Fibroblast of lung (primary cell): ENCODE measurements around the gene SPTBN1. TPM values are rescaled to one million over a fixed set of nuclear protein-coding genes. Genes with fewer than 3 reads are reported as not detected.
A peak's percentile ranks its signal among the peaks of the same experiment; 100 is the strongest.

Source experiments
- DNase-seq, 2 donors: peaks; one replicate each; pipeline versions ENCODE4 v3.0.0 to v3.0.0-alpha.2; 2010; ENCODE audit warnings: low read depth in 2 of 2
- H2AFZ ChIP-seq: 2 replicates; pipeline ENCODE4 v1.5.1; 2012; ENCODE audit warnings: low read length, control low read depth, inconsistent platforms
- H3K27ac ChIP-seq: 2 replicates; pipeline ENCODE4 v1.5.1; 2011; ENCODE audit warnings: low read length, control low read depth; ENCODE audit not compliant: insufficient read depth
- H3K27me3 ChIP-seq: 2 replicates; pipeline ENCODE4 v1.5.1; 2011; ENCODE audit warnings: mild to moderate bottlenecking, low read length; ENCODE audit not compliant: control insufficient read depth, insufficient read depth
- H3K36me3 ChIP-seq: 2 replicates; pipeline ENCODE4 v1.5.1; 2011; ENCODE audit warnings: low read length; ENCODE audit not compliant: control insufficient read depth, insufficient read depth
- H3K4me1 ChIP-seq: 2 replicates; pipeline ENCODE4 v1.5.1; 2011; ENCODE audit warnings: low read length; ENCODE audit not compliant: control insufficient read depth, insufficient read depth; ENCODE audit errors: extremely low read depth
- H3K4me2 ChIP-seq: 2 replicates; pipeline ENCODE4 v1.5.1; 2011; ENCODE audit warnings: low read length, control low read depth; ENCODE audit not compliant: insufficient read depth; ENCODE audit errors: extremely low read depth
- H3K4me3 ChIP-seq, 4 experiments: fragments of 200-600 bp in 1 of 4; sonication (generic) in 1 of 4; replicated peaks in 1 of 4; 2 replicates each; pipeline ENCODE4 v1.5.1; 2011 to 2016; ENCODE audit warnings: low read length in 4 of 4, low read depth in 3 of 4, mild to moderate bottlenecking in 3 of 4, control low read depth in 2 of 4, inconsistent platforms in 1 of 4, mixed read lengths in 1 of 4; ENCODE audit not compliant: insufficient read depth in 1 of 4; ENCODE audit errors: control extremely low read depth in 1 of 4
- H3K79me2 ChIP-seq: 2 replicates; pipeline ENCODE4 v1.5.1; 2012; ENCODE audit warnings: mild to moderate bottlenecking, low read length, inconsistent platforms; ENCODE audit not compliant: control insufficient read depth, insufficient read depth
- H3K9ac ChIP-seq: 2 replicates; pipeline ENCODE4 v1.5.1; 2011; ENCODE audit warnings: mild to moderate bottlenecking, low read length, control low read depth; ENCODE audit not compliant: insufficient read depth
- H3K9me3 ChIP-seq: 2 replicates; pipeline ENCODE4 v1.5.1; 2012; ENCODE audit warnings: low read depth, low read length; ENCODE audit not compliant: control insufficient read depth, insufficient read depth
- H4K20me1 ChIP-seq: 2 replicates; pipeline ENCODE4 v1.5.1; 2011; ENCODE audit warnings: low read length; ENCODE audit not compliant: control insufficient read depth, insufficient read depth; ENCODE audit errors: extremely low read depth
- EZH2 ChIP-seq: IDR thresholded peaks from 2 replicates; pipeline ENCODE4 v1.5.1; 2012; ENCODE audit warnings: low read length, control low read depth, mild to moderate bottlenecking; ENCODE audit errors: missing control alignments
- polyA plus RNA-seq, 2 donors: library from polyadenylated mRNA; depleted of rRNA in 1 of 2; stranded (reverse) in 1 of 2; unstranded in 1 of 2; fragments of >200 nt; gene quantifications; 2 replicates each; pipeline ENCODE4 v1.2.1, GENCODE V29; 2011 to 2012; ENCODE audit warnings: missing spikeins in 1 of 2
- total RNA-seq: library from RNA; depleted of rRNA; stranded (reverse); fragments of >200 nt; gene quantifications from 2 replicates; pipeline ENCODE4 v1.2.1, GENCODE V29; 2014
- TF ChIP-seq, protein P1 (sequence below), 2 donors: IDR thresholded peaks in 1 of 2; conservative IDR thresholded peaks in 1 of 2; 1 replicate in 1 of 2; 2 replicates in 1 of 2; pipeline ENCODE4 v1.5.1; 2011 to 2012; ENCODE audit warnings: low read length in 2 of 2, control low read depth in 1 of 2, inconsistent platforms in 1 of 2, low read depth in 1 of 2, mild to moderate bottlenecking in 1 of 2

SPTBN1 gene
- total and polyA plus RNA-seq, 2 donors (not counting 1 experiment from before 2014, with no cell fraction given), result 123 to 325 TPM

DNA sequence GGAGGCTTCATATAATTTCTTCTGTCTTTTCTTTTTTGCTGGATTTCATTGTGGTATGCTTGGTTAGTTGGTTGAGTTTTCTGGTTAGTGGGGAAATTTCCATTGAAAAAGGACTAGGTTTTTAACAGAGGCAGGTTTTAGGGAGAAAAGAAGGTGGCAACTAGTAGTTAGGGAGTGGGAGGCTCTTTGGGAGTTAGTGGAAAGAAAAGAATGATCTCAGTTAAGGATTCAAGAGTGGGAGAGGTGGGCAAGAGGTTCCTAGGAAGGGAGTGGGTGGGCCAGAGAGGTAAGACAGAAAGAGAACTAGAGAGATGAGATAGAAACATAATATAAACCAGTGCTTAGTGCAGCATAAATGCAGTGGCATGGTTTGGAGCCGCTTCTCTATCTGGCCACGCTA lies 96.9 kb downstream of the SPTBN1 start:
- peaks cover 4% of the 10 kb centered on the region for H4K20me1 ChIP-seq
- H3K79me2 ChIP-seq, result peaks cover 35% of the 10 kb centered on the region
- TF ChIP-seq, protein P1, sequence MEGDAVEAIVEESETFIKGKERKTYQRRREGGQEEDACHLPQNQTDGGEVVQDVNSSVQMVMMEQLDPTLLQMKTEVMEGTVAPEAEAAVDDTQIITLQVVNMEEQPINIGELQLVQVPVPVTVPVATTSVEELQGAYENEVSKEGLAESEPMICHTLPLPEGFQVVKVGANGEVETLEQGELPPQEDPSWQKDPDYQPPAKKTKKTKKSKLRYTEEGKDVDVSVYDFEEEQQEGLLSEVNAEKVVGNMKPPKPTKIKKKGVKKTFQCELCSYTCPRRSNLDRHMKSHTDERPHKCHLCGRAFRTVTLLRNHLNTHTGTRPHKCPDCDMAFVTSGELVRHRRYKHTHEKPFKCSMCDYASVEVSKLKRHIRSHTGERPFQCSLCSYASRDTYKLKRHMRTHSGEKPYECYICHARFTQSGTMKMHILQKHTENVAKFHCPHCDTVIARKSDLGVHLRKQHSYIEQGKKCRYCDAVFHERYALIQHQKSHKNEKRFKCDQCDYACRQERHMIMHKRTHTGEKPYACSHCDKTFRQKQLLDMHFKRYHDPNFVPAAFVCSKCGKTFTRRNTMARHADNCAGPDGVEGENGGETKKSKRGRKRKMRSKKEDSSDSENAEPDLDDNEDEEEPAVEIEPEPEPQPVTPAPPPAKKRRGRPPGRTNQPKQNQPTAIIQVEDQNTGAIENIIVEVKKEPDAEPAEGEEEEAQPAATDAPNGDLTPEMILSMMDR (conservative IDR thresholded peaks at IDR 0.05 in 1 of 2, IDR thresholded peaks at IDR 0.05 in 1 of 2; ENCODE audit: low read depth in 1 of 2, low read length in 2 of 2), result no peak
- TF ChIP-seq EZH2, result no peak

DNA sequence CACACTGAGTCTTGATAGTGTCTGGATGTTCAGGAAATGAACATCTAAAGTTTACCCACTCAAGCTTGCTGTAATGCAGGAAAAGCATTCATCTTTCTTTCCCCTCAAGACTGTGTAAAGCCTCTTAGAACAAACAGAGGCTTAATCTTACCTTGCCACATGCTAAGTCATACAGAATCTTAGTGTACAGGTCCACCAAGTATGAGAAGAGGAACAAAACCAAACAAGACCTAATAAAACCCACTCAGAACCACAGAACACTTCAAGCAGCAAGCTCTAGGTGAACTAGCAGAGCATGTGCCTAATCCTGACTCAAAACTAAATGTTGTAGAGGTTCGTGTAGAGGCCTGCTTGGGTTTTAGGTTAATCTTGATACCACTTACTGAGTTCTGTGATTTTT lies 97.6 kb downstream of the SPTBN1 start:
- peaks cover 26% of the 10 kb centered on the region for H3K4me1 ChIP-seq
- no peak for DNase-seq
- H3K27ac ChIP-seq, result no peak overlapping the region
- no peak overlapping the region for H3K4me2 ChIP-seq
- no peak overlapping the region for H2AFZ ChIP-seq
- no peak overlapping the region for H3K9ac ChIP-seq
- no peak overlapping the region for H3K4me3 ChIP-seq
- H3K9me3 ChIP-seq, result no peaks in the 10 kb centered on the region
- TF ChIP-seq, protein P1 (conservative IDR thresholded peaks at IDR 0.05 in 1 of 2, IDR thresholded peaks at IDR 0.05 in 1 of 2; ENCODE audit: low read depth in 1 of 2, low read length in 2 of 2), result no peak
- no peak for TF ChIP-seq EZH2
- H3K79me2 ChIP-seq, result peaks cover 34% of the 10 kb centered on the region
- peaks cover 4% of the 10 kb centered on the region for H4K20me1 ChIP-seq
- peaks cover 2% of the 10 kb centered on the region for H3K36me3 ChIP-seq
- no peaks in the 10 kb centered on the region for H3K27me3 ChIP-seq

More for the DNA sequence above, 96.9 kb downstream of the SPTBN1 start:
- H3K4me1 ChIP-seq, result peaks cover 26% of the 10 kb centered on the region
- no peaks in the 10 kb centered on the region for H3K9me3 ChIP-seq
- no peaks in the 10 kb centered on the region for H3K27me3 ChIP-seq
- no peak overlapping the region for H3K4me2 ChIP-seq
- DNase-seq, result no peak
- no peak overlapping the region for H2AFZ ChIP-seq
- no peak overlapping the region for H3K4me3 ChIP-seq
- H3K9ac ChIP-seq, result no peak overlapping the region
- peaks cover 2% of the 10 kb centered on the region for H3K36me3 ChIP-seq
- no peak overlapping the region for H3K27ac ChIP-seq

DNA sequence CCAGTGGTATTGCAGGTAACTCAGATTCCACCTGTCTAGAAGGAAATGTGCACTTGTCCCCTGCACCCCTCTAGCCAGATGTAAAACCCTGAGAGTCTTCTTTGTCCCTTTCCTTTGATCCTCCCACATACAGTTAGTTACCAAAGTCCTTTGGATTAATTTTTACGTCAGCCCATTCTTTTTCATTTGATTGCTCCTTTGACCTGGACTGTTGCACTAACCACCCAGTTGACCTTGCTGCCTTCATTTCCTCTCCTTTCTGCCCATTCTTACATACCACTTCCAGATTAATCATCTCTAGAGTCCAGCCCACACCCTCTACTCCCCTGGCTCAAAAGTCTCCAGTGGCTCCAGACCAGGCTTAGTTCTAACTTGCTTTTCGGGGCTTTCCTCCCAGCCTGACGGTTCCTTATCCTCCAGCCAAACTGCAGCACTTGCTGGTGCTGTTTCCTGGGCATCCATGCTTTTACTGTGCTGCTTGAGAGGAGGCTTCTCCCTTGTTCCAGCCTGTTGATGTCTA lies 99.3 kb downstream of the SPTBN1 start:
- Histone ChIP-seq H3K9me3 (no peaks in the 10 kb centered on the region), H3K27ac (no peak overlapping the region), H3K4me1 (peaks cover 31% of the 10 kb centered on the region), H3K36me3 (peaks cover 2% of the 10 kb centered on the region), H3K9ac (no peak overlapping the region), H4K20me1 (peaks cover 4% of the 10 kb centered on the region), H3K4me3 (no peak overlapping the region), H3K79me2 (peaks cover 27% of the 10 kb centered on the region), H3K4me2 (no peak overlapping the region), H3K27me3 (no peaks in the 10 kb centered on the region), H2AFZ (no peak overlapping the region)
- DNase-seq, result peak in 1 of 2 donors; percentile 52
- TF ChIP-seq EZH2, result no peak
- TF ChIP-seq, protein P1 (conservative IDR thresholded peaks at IDR 0.05 in 1 of 2, IDR thresholded peaks at IDR 0.05 in 1 of 2; ENCODE audit: low read depth in 1 of 2, low read length in 2 of 2), result no peak
